Right lobe of liver (tissue), 4 donors: ENCODE measurements around the gene SEC14L2.

Source experiments
- CTCF ChIP-seq, 4 donors: fragments of 200-600 bp in 3 of 4; fragments of 450-650 bp in 1 of 4; IDR thresholded peaks; one replicate each; pipeline versions ENCODE4 v1.5.1 to v1.8.0; 2016 to 2022; ENCODE audit warnings: antibody characterized with exemption in 4 of 4, mild to moderate bottlenecking in 2 of 4
- POLR2A ChIP-seq: fragments of 450-650 bp; IDR thresholded peaks from one replicate; pipeline ENCODE4 v1.6.1; 2017; ENCODE audit warnings: antibody characterized with exemption, mild to moderate bottlenecking
- donor health status: DM: no; HTN: no; CAD: no.
- donor health status: DM: no; HTN: no; CAD: no.
- donor health status: DM: no; HTN: yes; CAD: no.

- peak in 1 of 4 donors; percentile 12 for TF ChIP-seq CTCF (IDR thresholded peaks at IDR 0.05)
- no peak for TF ChIP-seq POLR2A
Measured at GRCh38 chr22:30424534-30425326, 27.9 kb downstream of the SEC14L2 start.
